DOHH2 (cell line): ENCODE results near the gene COLEC12.

Source experiments
- H3F3A ChIP-seq: fragments of 200-600 bp; sonication (generic), shearing (Covaris generic); 2 replicates; pipeline ENCODE4 v1.6.0; 2016; ENCODE audit warnings: antibody characterized with exemption, mild to moderate bottlenecking; ENCODE audit not compliant: control insufficient read depth, insufficient read depth
- H3K27ac ChIP-seq: fragments of 200-600 bp; sonication (generic); 2 replicates; pipeline ENCODE4 v1.5.1; 2014; ENCODE audit warnings: low read depth, mild to moderate bottlenecking, low read length, moderate library complexity
- H3K27me3 ChIP-seq: fragments of 200-600 bp; sonication (generic); 2 replicates; pipeline ENCODE4 v1.6.1; 2014; ENCODE audit warnings: mild to moderate bottlenecking, low read length, mixed read lengths; ENCODE audit not compliant: control insufficient read depth
- H3K36me3 ChIP-seq: fragments of 200-600 bp; sonication (generic); 2 replicates; pipeline ENCODE4 v1.6.1; 2014; ENCODE audit warnings: mild to moderate bottlenecking, low read length, moderate library complexity, mixed read lengths; ENCODE audit not compliant: control insufficient read depth
- H3K4me1 ChIP-seq: fragments of 200-600 bp; sonication (generic); 2 replicates; pipeline ENCODE4 v1.6.1; 2014; ENCODE audit warnings: mild to moderate bottlenecking, low read length, mixed read lengths; ENCODE audit not compliant: control insufficient read depth
- H3K4me2 ChIP-seq: fragments of 200-600 bp; sonication (generic); 2 replicates; pipeline ENCODE4 v1.6.0; 2014; ENCODE audit warnings: mild to moderate bottlenecking, low read length, moderate library complexity
- H3K4me3 ChIP-seq: fragments of 200-600 bp; sonication (generic); 2 replicates; pipeline ENCODE4 v1.5.1; 2014; ENCODE audit warnings: mild to moderate bottlenecking, low read length, mixed read lengths
- H3K79me2 ChIP-seq: fragments of 200-600 bp; sonication (generic); 2 replicates; pipeline ENCODE4 v1.6.1; 2014; ENCODE audit warnings: mild to moderate bottlenecking, low read length, mixed read lengths; ENCODE audit not compliant: control insufficient read depth
- H3K9me2 ChIP-seq: fragments of 200-600 bp; sonication (generic); replicated peaks from 2 replicates; pipeline ENCODE4 v1.6.1; 2014; ENCODE audit warnings: mild to moderate bottlenecking, low read length, mixed read lengths; ENCODE audit not compliant: control insufficient read depth
- H3K9me3 ChIP-seq: fragments of 200-600 bp; sonication (generic); 2 replicates; pipeline ENCODE4 v1.6.1; 2014; ENCODE audit warnings: antibody characterized with exemption, low read length, mixed read lengths; ENCODE audit not compliant: control insufficient read depth, insufficient read depth
- H4K20me1 ChIP-seq: fragments of 200-600 bp; sonication (generic); 2 replicates; pipeline ENCODE4 v1.6.0; 2014; ENCODE audit warnings: low read depth, mild to moderate bottlenecking, antibody characterized with exemption, low read length, moderate library complexity; ENCODE audit not compliant: control insufficient read depth, insufficient read depth
- CTCF ChIP-seq: fragments of 200-600 bp; sonication (generic); IDR thresholded peaks from one replicate; pipeline ENCODE4 v1.5.1; 2014; ENCODE audit warnings: antibody characterized with exemption, mild to moderate bottlenecking, low read depth, low read length; ENCODE audit not compliant: poor library complexity, severe bottlenecking
- EZH2phosphoT487 ChIP-seq: fragments of 200-600 bp; sonication (generic); IDR thresholded peaks from 2 replicates; pipeline ENCODE4 v1.6.1; 2017; ENCODE audit warnings: borderline replicate concordance, mild to moderate bottlenecking, antibody characterized with exemption, low read length, moderate library complexity, mixed read lengths

Gene COLEC12

DNA sequence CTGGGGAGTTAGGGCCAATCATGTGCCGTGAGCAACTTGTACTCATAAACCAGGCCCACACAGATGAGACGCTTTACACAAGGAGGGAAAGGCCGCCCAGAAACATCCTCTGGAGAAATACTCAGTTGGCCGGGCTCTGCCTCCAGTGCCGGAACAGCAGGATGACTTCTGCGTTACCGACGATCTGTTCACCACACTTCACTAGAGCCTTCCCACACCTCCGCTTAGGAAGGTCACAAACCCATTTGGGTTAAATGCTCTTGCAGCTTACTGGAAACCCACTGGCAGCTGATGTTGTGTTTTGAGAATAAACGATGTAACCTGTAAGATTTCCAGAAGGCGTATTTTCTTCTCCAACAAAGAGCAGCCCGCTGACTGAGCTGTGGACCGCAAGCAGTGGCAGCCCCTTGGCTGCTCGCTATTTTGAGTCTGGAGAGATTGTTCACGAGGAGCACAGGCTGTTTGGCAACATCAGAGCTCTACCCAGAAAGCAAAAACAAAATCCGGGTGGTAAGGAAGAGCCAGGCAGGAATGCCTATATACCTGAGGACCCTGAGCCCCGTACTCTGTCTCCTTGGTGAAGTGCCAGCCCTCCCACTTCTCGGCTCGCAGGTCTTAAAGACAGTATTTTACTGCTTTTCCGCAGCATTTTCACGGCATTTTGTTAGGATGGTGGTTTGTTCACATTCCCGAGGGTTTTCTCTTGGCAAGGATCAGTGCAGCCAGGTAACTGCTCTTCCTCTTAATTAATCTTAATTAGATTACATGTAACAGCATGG lies 44.0 kb downstream of the COLEC12 start:
- Histone ChIP-seq H3K9me3 (no peaks in the 10 kb centered on the region), H3F3A (no peaks in the 10 kb centered on the region), H3K79me2 (no peaks in the 10 kb centered on the region), H3K9me2 (no peaks in the 10 kb centered on the region), H3K4me2 (no peak overlapping the region), H3K4me3 (no peak overlapping the region), H3K4me1 (peaks cover 5% of the 10 kb centered on the region; the same call in 1 of the 2 replicates), H4K20me1 (no peaks in the 10 kb centered on the region), H3K36me3 (no peaks in the 10 kb centered on the region), H3K27me3 (0 out of 2 replicates have a peak, but pooled peaks cover 3% of the 10 kb centered on the region), H3K27ac (no peak overlapping the region)
- TF ChIP-seq CTCF (no peak), EZH2phosphoT487 (no peak)

DNA sequence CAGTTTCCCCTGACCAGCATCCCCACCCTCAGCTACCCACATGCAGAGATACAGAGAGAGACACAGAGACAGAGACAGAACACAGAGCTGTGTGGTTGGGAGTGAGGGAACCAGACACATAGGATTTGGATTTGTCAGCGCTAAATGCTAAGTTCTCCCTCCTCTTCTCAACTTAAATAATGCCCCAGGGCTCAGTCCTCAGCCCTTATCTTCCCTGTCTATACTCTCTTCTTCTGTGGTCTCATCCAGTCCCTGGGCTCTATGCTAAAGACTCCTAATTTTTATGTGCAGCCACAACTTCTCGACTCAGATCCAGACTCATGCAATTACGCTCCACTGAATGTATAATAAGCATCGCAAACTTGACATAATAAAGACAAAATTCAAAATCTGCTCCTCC lies 47.1 kb downstream of the COLEC12 start:
- TF ChIP-seq EZH2phosphoT487 = no peak
- TF ChIP-seq CTCF = no peak
- Histone ChIP-seq H3K4me3 (no peak overlapping the region), H3K4me2 (no peak overlapping the region)

DNA sequence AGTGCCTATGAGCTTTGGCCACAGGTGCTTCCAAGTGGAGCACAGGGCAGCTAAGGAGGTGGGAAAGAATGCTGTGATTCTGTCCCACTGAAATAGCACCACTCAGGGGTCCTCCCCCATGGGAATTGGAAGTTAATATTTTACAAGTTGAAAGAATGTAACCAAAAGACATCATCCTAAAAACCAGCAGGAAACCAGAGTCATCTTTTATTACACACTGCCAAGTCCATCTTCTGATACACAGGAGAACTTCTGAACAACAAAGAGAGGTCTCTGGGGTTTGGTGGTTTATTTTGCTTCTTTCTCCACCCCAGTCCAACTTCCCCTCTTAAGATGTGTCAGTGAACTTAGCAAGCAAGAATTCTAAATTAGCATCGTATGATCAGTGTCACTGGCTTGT lies 47.7 kb downstream of the COLEC12 start:
- Histone ChIP-seq H3K4me3 (no peak overlapping the region), H3K9me3 (no peaks in the 10 kb centered on the region), H3K4me2 (no peak overlapping the region), H3F3A (no peaks in the 10 kb centered on the region), H3K27ac (no peak overlapping the region), H3K27me3 (no peaks in the 10 kb centered on the region), H3K79me2 (no peaks in the 10 kb centered on the region), H4K20me1 (no peaks in the 10 kb centered on the region), H3K36me3 (no peaks in the 10 kb centered on the region), H3K4me1 (peaks cover 5% of the 10 kb centered on the region; the same call in 1 of the 2 replicates), H3K9me2 (no peaks in the 10 kb centered on the region)
- TF ChIP-seq EZH2phosphoT487 = no peak
- TF ChIP-seq CTCF = no peak

More for the DNA sequence above, 47.1 kb downstream of the COLEC12 start:
- Histone ChIP-seq H3K4me1 (peaks cover 5% of the 10 kb centered on the region; the same call in 1 of the 2 replicates), H3K36me3 (no peaks in the 10 kb centered on the region), H3K9me3 (no peaks in the 10 kb centered on the region), H3K79me2 (no peaks in the 10 kb centered on the region), H3K27ac (no peak overlapping the region), H4K20me1 (no peaks in the 10 kb centered on the region), H3K9me2 (no peaks in the 10 kb centered on the region), H3F3A (no peaks in the 10 kb centered on the region), H3K27me3 (no peaks in the 10 kb centered on the region)
